ENCODE measurements around the gene C13orf42.

The C13orf42 gene

GRCh38 chr13:51066091-51066831, 44.8 kb downstream of the C13orf42 start:
- TF ChIP-seq MYC (IDR thresholded peaks at IDR 0.05; ENCODE audit: low read depth, low read length) (no peak), CTCF (IDR thresholded peaks at IDR 0.05; ENCODE audit: low read depth, low read length) (no peak), POLR2A (IDR thresholded peaks at IDR 0.05; ENCODE audit: extremely low read depth, insufficient read length) (no peak), MAX (IDR thresholded peaks at IDR 0.05; ENCODE audit: low read depth, low read length) (no peak)
- no peak overlapping the region for H3K4me3 ChIP-seq (ENCODE audit: low read depth, low read length)
- no peak for DNase-seq (ENCODE audit: low read depth)

GRCh38 chr13:51065372-51066090, 45.5 kb downstream of the C13orf42 start:
- no peak for TF ChIP-seq POLR2A (IDR thresholded peaks at IDR 0.05; ENCODE audit: extremely low read depth, insufficient read length)
- TF ChIP-seq CTCF (IDR thresholded peaks at IDR 0.05; ENCODE audit: low read depth, low read length) = no peak
- no peak for TF ChIP-seq MAX (IDR thresholded peaks at IDR 0.05; ENCODE audit: low read depth, low read length)
- TF ChIP-seq MYC (IDR thresholded peaks at IDR 0.05; ENCODE audit: low read depth, low read length) = no peak
- no peak overlapping the region for H3K4me3 ChIP-seq (ENCODE audit: low read depth, low read length)
- DNase-seq (ENCODE audit: low read depth) = no peak

- TF ChIP-seq CTCF (IDR thresholded peaks at IDR 0.05; ENCODE audit: low read depth, low read length) (no peak), MYC (IDR thresholded peaks at IDR 0.05; ENCODE audit: low read depth, low read length) (no peak), MAX (IDR thresholded peaks at IDR 0.05; ENCODE audit: low read depth, low read length) (no peak), POLR2A (IDR thresholded peaks at IDR 0.05; ENCODE audit: extremely low read depth, insufficient read length) (no peak)
- DNase-seq (ENCODE audit: low read depth) = no peak
- no peak overlapping the region for H3K4me3 ChIP-seq (ENCODE audit: low read depth, low read length)
Measured at GRCh38 chr13:51064753-51065152, 46.3 kb downstream of the C13orf42 start.

GRCh38 chr13:51063909-51064308, 47.2 kb downstream of the C13orf42 start:
- no peak for DNase-seq (ENCODE audit: low read depth)
- TF ChIP-seq POLR2A (IDR thresholded peaks at IDR 0.05; ENCODE audit: extremely low read depth, insufficient read length) = no peak

GRCh38 chr13:51058461-51059167, 52.5 kb downstream of the C13orf42 start:
- H3K4me3 ChIP-seq (ENCODE audit: low read depth, low read length) = no peak overlapping the region
- no peak for TF ChIP-seq POLR2A (IDR thresholded peaks at IDR 0.05; ENCODE audit: extremely low read depth, insufficient read length)
- no peak for TF ChIP-seq CTCF (IDR thresholded peaks at IDR 0.05; ENCODE audit: low read depth, low read length)
- no peak for TF ChIP-seq MYC (IDR thresholded peaks at IDR 0.05; ENCODE audit: low read depth, low read length)
- TF ChIP-seq MAX (IDR thresholded peaks at IDR 0.05; ENCODE audit: low read depth, low read length) = no peak
- DNase-seq (ENCODE audit: low read depth) = no peak

More at GRCh38 chr13:51063909-51064308, 47.2 kb downstream of the C13orf42 start:
- H3K4me3 ChIP-seq (ENCODE audit: low read depth, low read length) = no peak overlapping the region

GRCh38 chr13:51057906-51058305, 53.2 kb downstream of the C13orf42 start:
- TF ChIP-seq POLR2A (IDR thresholded peaks at IDR 0.05; ENCODE audit: extremely low read depth, insufficient read length) = no peak
- DNase-seq (ENCODE audit: low read depth) = no peak
- no peak overlapping the region for H3K4me3 ChIP-seq (ENCODE audit: low read depth, low read length)
